Stimulated activated CD8-positive, alpha-beta memory T cell treated with anti-CD3 and anti-CD28 coated beads, Interleukin-15, amount 100 ng/mL, for 24 hours (primary cell): Measurements from ENCODE around the gene LRP1B.
"Not testable (repeated sequence)": the region's sequence is repeated elsewhere in the genome, so short reads cannot be mapped to it uniquely, and the experiment has no call there.

Source experiments
- DNase-seq: peaks from one replicate; pipeline ENCODE4 v3.0.0-alpha.2; 2020; ENCODE audit warnings: low read depth

The LRP1B gene

DNA sequence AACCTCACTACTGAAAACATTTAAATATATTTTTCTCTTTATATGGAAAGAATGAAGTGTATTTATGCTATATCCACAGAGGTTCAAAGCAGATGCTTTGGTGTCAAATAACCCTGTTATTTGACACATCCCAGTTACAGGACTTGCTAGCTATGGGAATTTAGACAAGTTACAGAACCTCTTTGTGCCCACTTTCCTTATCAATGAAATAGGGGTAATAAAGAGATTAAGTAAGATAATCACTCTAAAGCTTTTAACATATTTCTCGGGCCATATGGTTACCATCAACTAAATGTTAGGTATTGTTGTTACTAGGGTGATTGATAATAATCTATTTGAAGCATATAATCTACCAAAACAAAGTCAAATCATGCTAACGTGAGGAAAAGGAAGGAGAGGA is 1690.0 kb downstream of the LRP1B start:
- no peak for DNase-seq

DNA sequence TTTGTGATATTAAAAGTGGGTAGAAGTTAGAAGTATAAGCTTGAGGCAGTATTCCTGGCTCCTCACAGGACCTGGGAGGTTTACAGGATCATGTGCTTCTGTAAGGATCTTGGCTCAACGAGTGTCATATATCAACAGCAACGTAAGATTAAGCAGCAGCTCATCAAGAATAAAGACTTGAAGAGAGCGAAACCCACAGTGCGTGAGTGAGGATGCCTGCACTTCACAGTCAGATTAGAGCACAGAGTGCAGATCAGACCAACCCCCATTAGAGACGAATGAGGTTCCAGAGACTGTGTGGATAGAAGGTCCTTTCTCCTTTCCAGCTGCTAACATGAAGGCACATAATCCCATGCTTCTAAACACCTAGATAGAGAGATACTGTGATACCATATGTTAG is 1693.9 kb downstream of the LRP1B start:
- no peak for DNase-seq

DNA sequence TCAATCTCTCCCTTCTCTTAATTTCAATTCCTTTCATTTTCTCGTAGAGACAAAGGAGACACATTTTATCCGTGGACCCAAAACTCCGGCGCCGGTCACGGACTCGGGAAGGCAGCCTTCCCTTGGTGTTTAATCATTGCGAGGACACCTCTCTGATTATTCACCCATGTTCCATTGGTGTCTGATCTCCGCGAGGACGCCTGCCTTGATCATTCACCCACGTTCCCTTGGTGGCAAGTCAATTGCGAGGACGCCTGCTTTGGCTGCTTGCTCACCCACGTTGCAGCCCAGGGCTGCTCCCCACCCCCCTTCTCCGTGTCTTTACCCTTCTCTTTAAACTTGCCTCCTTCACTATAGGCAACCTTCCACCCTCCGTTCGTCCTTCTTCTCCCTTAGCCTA is 1703.8 kb downstream of the LRP1B start:
- DNase-seq, result not testable (repeated sequence)

DNA sequence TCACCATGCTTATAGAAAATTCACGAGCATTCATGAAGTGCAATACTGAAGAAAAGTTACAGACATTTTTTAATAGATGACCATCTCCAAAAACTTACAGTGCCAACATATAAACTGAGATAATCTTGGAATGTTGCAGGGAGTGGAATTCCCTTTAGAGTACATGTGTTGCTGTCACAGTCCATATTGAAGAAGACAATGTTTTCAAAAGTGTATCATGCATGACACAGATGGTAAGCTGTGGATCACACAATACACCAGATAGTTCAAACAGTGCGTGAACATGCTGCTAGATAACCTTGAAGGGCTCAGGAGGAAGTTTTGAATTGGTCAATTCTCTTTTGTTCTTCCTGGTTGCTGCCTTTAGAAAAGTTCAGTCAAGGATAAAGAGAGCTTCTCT is 1706.3 kb downstream of the LRP1B start:
- DNase-seq, result no peak

DNA sequence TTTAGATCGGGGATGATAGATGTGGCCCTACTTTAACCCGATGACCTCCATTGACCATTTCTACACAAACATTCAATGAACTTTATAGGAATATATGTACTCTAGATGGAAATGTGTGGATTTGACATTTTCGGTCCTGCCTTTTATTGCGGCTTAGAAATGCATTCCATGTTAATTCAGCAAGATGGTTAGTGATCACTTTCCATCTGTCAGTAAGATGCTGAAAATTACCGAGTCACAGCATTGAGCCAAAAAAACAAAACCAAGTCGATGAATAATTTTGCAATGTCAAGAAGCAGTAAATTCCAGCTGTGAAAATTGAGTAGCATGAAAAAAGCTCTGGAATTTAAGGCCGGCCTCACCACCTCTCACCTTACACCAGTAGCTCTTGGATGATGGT is 1708.1 kb downstream of the LRP1B start:
- no peak for DNase-seq

DNA sequence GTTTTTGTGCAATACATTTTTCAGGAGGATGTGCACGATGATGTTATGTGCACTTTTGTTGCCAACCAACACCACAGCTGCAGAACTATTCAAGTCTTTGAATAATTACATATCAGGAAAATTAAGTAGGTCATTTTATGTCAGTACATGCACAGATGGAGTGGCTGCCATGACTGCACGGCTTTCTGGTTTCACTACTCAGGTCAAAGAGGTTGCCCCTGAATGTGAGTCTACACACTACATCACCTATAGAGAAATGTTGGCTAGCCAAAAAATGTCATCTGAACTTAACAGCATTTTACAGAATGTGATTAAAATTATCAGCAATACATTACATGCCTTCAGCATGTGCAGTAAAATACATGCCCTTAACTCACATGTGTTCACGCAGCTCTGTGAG is 1713.3 kb downstream of the LRP1B start:
- no peak for DNase-seq

DNA sequence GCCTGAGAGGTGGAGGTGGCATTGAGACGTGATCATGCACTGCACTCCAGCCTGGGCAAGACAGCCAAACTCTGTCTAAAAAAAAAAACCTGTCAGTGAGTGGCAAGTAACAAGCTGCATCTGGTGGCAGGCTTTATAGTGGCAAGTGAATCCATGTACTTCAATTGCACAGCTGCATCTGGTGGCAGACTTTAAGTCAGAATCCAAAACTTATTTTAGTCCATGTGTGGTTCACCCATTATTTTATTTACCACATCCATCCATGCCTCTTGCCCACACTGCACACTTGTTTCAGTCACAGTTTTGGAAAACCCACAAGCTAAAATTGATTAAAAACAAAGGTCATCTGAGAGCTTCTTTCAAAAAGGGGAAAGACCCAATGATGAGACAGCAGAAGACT is 1714.2 kb downstream of the LRP1B start:
- DNase-seq, result no peak

DNA sequence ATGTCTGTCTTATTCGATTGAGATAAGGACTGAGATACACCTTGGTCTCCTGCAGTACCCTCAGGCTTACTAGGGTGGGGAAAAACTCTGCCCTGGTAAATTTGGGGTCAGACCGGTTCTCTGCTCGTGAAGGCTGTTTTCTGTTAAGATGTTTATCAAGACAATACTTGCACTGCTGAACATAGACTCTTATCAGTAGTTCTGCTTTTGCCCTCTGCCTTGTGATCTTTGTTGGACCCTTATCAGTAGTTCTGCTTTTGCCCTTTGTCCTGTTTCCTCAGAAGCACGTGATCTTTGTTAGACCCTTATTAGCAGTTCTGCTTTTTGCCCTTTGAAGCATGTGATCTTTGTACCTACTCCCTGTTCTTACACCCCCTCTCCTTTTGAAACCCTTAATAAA is 1715.8 kb downstream of the LRP1B start:
- not testable (repeated sequence) for DNase-seq

DNA sequence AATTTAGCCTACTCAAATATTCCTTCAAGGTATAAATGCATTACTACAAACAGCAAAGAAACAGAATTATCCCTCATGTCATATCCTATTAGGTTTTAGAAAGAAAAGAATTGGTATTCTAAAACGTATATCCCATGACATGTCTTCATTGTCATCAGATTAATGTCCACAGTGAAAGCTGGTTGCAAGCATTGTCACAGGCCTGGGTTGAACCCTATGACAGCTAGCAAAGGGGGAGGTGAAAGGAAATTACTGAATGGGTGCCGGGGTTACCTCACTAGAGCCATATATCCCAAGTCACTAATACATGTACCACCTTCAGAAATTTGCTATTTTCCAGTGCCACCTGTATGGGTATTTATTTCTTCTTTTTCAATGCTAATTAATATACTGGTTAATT is 1720.1 kb downstream of the LRP1B start:
- DNase-seq, result no peak

DNA sequence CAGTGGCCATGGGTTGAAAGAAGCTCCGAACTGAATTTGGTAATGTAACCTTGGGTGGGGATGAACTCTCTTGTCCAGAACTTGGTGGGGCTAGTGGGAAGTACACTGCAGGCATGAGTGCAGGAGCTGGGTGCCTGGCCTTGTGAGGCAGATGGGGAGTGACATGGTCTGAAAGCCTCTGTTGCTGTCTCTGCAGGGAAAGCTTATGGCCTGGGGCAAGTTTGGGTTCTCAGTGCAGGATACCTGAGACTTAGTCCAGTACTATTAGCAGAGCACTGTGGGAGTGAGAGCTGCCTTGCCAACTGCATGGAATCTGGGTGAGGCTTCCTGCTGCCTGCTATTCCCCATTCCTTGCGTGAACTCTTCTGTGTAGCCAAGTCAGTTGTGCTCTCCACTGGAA is 1729.8 kb downstream of the LRP1B start:
- no peak for DNase-seq

DNA sequence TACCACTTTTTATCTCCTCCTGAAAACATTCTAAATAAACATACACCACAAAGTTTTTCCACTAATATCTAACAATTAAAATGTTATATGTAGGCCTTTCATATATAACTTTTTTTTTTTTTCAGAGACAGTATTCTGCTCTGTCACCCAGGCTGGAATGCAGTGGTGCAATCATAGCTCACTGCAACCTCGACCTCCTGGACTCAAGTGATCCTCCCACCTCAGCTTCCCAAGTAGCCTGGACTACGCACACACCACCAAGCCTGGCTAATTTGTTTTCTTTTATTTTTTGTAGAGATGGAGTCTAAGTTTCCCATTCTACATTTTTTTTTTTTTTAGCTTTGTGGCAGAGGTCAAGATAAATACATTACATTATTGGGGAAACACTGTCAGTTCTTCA is 1738.0 kb downstream of the LRP1B start:
- DNase-seq, result no peak

DNA sequence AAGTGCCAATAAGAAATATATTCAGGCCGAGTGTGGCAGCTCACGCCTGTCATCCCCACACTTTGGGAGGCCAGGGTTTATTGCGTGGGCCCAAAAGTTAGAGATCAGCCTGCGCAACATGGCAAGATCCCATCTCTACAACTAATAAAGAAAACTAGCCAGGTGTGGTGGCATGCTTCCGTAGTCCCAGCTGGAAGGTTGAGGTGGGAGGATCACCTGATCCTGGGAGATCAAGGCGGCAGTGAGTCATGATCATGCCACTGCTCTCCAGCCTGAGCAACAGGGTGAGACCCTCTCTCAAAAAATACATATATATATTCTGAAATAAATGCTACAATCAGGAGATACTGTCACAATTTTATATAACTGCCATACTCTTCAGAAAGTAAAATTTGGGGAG is 1745.9 kb downstream of the LRP1B start:
- DNase-seq, result no peak

DNA sequence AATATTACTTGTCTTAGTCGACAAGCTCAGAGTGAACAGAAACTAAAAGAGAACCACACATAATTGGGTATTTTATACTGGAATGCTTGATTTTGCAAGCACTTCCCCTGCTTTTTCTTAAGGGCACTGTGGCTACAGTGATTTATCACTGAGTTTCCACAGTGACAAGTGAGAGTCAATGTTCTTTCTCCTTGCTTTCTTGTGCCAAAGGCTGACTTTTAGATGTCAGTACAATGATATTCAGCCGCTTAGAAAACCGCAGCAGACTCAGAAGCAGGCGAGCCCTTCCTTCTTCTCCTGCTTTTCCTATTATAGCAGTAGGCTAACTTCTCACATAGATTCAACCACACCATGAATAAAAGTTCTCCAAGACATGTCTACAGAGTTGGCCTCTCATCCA is 1747.0 kb downstream of the LRP1B start:
- DNase-seq, result no peak

DNA sequence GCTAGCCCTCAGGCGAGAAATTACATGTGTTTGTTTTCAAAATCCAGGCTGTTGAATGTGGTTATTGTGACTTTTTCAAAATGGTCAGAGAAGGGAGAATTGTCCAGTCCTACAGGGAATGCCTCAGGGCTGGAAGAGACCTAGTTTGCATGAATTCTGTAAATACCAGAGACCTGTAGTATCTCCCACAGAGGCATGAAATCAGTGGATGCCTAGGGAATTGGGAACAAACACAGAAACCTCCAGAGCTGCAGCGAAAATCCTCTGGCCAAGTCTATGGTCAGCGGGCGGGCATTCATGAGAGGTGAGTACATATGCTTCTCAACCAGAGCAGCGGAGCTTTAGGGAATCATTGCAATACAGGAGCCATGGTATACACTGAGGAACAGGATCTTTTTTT is 1754.1 kb downstream of the LRP1B start:
- no peak for DNase-seq

DNA sequence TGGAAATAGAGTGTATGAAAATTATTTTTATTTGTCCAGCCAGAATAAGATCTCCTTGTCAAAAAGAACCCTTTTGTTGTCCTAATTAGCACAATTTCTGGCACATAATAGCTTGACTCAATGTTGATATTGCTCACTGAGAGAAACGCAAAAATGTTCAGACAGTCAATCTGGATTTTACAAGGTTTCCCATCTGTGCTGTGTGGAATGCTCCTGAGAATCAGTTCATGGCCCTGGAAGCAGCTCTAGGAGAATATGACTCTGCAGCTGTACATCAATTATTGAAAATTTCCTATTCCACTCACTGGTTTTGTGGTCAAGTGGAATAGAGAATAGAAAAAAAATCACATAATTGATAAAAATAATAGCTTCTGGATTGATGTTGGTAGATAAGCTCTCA is 1767.7 kb downstream of the LRP1B start:
- DNase-seq, result no peak

DNA sequence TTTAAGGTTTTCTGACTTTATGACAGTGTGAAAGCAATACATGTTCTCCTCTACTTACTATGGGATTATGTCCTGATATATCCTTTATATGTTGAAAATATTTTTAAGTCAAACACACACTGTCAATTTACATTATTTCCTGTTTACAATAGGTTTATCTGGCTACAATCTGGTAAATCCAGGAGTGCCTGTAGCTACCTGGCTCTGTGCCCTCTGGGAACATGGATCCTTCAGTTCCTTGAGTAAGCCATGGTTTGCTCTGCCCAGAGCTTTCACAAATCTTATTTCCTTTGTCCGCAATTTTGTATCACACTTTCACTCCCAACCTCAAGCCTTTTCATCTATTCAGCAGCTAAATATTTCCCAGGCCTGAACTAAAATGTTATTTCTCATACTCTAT is 1768.5 kb downstream of the LRP1B start:
- no peak for DNase-seq

DNA sequence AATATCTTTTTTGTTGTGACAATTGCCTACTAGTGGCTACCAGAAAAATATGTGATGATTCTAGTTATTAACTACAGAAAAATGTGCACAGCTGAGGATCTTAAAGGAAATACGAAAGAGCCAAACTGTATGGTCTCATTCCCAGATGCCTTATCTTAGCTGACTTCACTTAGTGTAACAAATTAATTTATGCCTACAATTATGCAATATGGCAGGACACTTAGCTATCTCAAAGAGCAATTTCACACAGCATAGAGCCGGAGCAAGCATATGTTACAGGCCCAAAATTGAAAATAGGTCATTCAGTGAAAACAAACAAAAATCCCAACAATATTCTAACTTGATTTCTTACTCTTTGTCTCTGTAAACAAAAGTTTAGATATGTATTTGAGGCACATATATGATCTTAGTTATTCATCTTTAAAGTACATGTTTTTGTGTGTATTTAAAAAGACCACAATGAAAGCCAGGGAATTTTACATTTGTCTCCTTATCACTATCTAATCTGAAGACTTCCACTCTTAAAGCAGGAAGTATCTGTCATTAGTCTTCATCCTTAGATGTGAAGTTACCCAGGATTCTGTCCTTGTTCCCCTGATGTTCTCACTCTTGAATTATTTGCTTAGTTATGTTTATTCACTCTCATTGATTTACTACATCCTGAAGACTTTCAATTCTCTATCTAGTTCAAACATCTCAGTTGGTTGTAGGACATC is 1771.6 kb downstream of the LRP1B start:
- no peak for DNase-seq

DNA sequence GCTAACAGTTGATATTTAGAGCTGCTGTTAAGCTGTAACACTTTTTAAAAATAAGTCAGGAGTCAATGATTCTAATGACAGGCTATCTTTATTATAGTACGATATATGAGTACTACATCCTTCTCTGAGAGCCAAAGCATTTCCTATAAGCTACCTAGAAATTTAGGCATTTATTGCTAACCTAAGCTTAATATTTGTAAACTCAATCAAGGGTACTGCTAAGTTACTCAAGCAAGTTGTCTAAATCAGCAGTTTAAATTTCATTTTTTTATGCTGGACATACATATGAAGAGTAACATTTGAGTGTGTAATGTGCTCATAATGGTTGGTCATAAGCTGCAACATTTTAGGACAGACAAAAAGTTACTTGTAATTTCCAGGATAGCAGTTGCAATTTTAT is 1774.1 kb downstream of the LRP1B start:
- no peak for DNase-seq

DNA sequence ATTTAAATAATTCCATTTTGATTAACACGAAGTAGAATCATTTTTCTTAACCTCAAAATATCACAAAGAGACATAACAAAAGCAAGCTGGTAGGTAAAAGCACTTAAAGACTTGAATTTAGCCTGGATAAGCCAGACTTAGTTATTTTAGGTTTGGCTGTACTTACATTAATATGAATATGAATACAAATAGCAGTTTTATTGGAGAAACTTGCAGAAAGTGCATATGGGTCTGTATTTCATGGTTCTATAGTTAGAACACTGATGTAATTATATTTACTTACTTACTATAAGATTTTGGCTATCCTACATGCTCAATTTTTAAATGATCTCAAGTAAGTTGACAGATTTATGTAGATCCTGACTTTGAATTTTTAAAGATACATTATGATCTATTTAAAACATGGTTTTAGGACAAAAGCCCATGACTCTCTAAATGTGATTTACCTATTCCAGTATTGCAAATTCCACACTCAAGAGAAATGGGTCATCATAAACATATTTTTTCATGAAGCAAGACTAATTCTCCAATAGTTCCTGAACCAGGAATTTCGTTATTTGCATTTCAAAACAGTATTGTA is 1775.2 kb downstream of the LRP1B start:
- no peak for DNase-seq

DNA sequence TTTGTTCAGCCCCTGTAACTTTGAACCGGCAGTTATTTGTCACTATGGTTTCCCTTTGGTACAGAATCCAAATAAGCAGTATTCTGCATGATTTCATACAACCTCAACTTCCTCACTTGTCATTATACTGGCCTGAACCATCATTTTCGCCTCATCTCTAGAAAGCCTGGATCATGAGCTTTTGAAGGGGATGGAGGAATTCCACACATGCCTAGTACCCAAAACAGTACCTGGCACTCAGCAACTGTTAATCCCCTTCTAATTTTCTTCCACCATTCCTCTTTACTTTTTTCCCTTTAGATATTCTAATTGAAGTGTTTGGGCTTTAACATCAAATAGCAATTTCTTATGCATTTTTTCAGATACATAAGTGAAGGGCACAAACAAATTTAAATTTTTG is 1776.3 kb downstream of the LRP1B start:
- no peak for DNase-seq

DNA sequence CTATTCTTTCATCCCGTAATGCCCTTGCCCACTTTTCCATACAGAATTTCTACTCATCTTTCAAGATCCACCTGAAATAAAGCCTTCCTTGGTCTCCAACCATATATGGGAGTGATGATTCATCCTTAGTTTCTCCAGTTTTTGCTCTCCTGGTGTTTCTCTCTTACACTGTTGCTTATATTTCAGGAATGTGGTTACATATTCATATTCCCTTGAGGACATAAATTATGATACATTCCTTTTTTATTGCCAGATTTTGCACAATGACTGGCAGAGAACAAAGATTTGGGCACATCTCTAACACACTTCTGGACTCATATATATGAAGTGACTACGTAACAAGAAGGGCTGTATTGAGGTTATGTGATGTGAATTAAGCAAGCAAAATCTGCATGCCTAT is 1777.3 kb downstream of the LRP1B start:
- no peak for DNase-seq

DNA sequence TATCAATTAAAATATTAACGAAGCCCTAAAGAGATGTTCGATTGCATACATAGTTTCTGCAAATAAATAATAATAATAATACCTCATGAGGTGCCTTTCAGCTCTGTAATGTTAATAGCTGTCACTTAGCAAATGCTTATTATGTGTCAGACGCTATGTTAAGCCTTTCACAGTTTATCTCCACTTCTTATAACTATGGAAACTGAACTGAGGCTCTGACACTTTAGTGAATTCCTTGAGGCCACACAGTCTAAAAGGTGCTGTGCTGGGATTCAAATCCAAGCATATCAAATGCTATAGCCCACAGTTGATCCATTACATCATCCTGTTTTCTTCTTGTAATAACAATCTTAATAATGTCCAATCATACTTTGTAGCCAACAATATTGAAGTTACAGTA is 1779.1 kb downstream of the LRP1B start:
- DNase-seq, result no peak

DNA sequence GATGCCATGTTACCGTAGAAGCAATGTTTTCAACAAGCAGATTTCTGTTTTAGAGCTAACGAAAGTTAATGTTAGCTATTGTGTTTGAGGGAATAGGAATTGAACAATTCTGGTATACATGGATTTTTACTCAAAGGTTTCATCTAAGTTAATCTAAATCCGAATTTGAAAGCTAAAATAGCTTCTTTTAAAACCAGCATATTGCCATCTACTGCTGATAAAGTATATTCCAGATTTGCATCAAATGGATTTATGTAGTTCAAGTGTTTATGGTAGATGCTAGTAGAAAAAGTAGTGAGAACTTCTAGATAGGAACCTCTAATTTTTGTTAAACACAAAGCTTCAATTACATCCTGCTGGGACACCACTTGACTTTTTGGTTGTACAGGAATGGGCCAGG is 1781.1 kb downstream of the LRP1B start:
- DNase-seq, result no peak

DNA sequence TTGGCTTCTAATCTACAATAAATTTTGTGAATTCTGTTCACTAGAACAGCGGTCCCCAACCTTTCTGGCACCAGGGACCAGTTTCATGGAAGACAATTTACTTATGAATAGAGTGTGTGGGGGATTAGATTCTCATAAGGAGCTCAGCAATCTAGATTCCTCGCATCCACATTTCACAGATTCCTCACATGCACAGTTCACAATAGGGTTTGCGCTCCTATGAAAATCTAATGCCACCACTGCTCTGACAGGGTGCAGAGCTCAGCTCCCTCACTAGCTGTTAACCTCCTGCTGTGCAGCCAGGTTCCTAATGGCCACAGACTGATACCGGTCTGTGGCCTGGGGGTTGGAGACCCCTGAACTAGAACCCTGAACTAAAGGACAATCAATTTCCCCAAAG is 1782.0 kb downstream of the LRP1B start:
- no peak for DNase-seq
